GM10266 (cell line): ENCODE data around the gene GPR160.

Experiments
- DNase-seq: peaks from one replicate; pipeline ENCODE4 v3.0.0; 2012; ENCODE audit errors: extremely low spot score
- CTCF ChIP-seq: IDR thresholded peaks from 2 replicates; pipeline ENCODE4 v1.5.1; 2012; ENCODE audit warnings: mild to moderate bottlenecking, low read depth; ENCODE audit not compliant: control insufficient read depth, insufficient read depth; ENCODE audit errors: missing control alignments

Gene GPR160

GRCh38 chr3:170130532-170130931 lies 92.7 kb downstream of the GPR160 start:
- TF ChIP-seq CTCF, result no peak
- DNase-seq, result no peak

DNA sequence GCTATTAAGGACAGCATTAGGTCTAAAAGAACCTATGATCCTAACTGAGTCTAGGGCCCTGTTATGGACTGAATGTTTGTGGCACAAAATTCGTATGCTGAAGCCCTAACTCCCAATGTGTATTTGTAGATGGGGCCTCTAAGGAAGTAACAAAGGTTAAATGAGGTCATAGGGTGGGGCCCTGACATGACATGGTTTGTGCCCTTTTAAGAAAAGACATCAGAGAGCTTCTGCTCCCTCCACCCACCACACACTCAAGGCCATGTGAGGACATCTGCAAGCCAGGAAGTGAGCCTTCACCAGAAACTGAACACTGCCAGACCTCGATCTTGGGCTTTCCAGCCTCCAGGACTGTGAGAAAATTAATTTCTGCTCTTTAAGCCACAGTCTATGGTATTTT lies 94.5 kb downstream of the GPR160 start:
- TF ChIP-seq CTCF, result no peak
- no peak for DNase-seq
